ENCODE results near the gene AGO4. TPM values are rescaled to one million over a fixed set of nuclear protein-coding genes. Genes with fewer than 3 reads are reported as not detected.
A peak's percentile ranks its signal among the peaks of the same experiment; 100 is the strongest.

AGO4 gene
- total RNA-seq, 1 donor from 2014 or later, result 35.1 TPM

- Mint-ChIP-seq H3K27me3 (no peaks in the 10 kb centered on the region), H3K9me3 (ENCODE audit: low read depth) (peaks cover 4% of the 10 kb centered on the region), H3K4me1 (ENCODE audit: low read depth) (no peaks in the 10 kb centered on the region), H3K36me3 (ENCODE audit: insufficient read depth) (peaks cover 41% of the 10 kb centered on the region), H3K27ac (no peak overlapping the region), H3K4me3 (ENCODE audit: low read depth) (no peak overlapping the region)
- no peak for DNase-seq (ENCODE audit: low spot score, unreplicated experiment)
- TF ChIP-seq CTCF (IDR thresholded peaks at IDR 0.05; ENCODE audit: unreplicated experiment), result no peak
These were observed 31.0 kb downstream of the AGO4 start for GRCh38 chr1:35838693-35839245.

GRCh38 chr1:35844826-35845225 lies 37.0 kb downstream of the AGO4 start:
- TF ChIP-seq CTCF (IDR thresholded peaks at IDR 0.05; ENCODE audit: unreplicated experiment), result no peak

GRCh38 chr1:35845766-35846165 lies 38.0 kb downstream of the AGO4 start:
- H3K27ac Mint-ChIP-seq, result peak overlapping the region; percentile 85

More at GRCh38 chr1:35844826-35845225, 37.0 kb downstream of the AGO4 start:
- no peaks in the 10 kb centered on the region for H3K27me3 Mint-ChIP-seq
- no peaks in the 10 kb centered on the region for H3K9me3 Mint-ChIP-seq (ENCODE audit: low read depth)
- DNase-seq (ENCODE audit: low spot score, unreplicated experiment), result no peak
- peaks cover 21% of the 10 kb centered on the region for H3K36me3 Mint-ChIP-seq (ENCODE audit: insufficient read depth)
- H3K4me1 Mint-ChIP-seq (ENCODE audit: low read depth), result peaks cover 9% of the 10 kb centered on the region
- H3K4me3 Mint-ChIP-seq (ENCODE audit: low read depth), result no peak overlapping the region
- peak overlapping the region; percentile 81 for H3K27ac Mint-ChIP-seq

GRCh38 chr1:35847935-35848565 lies 40.2 kb downstream of the AGO4 start:
- no peak overlapping the region for H3K4me3 Mint-ChIP-seq (ENCODE audit: low read depth)
- H3K27me3 Mint-ChIP-seq, result no peaks in the 10 kb centered on the region
- H3K4me1 Mint-ChIP-seq (ENCODE audit: low read depth), result peaks cover 9% of the 10 kb centered on the region
- peaks cover 30% of the 10 kb centered on the region for H3K36me3 Mint-ChIP-seq (ENCODE audit: insufficient read depth)
- no peak for TF ChIP-seq CTCF (IDR thresholded peaks at IDR 0.05; ENCODE audit: unreplicated experiment)
- no peak for DNase-seq (ENCODE audit: low spot score, unreplicated experiment)
- no peaks in the 10 kb centered on the region for H3K9me3 Mint-ChIP-seq (ENCODE audit: low read depth)
- no peak overlapping the region for H3K27ac Mint-ChIP-seq

More at GRCh38 chr1:35845766-35846165, 38.0 kb downstream of the AGO4 start:
- Mint-ChIP-seq H3K36me3 (ENCODE audit: insufficient read depth) (peaks cover 28% of the 10 kb centered on the region), H3K9me3 (ENCODE audit: low read depth) (no peaks in the 10 kb centered on the region), H3K4me1 (ENCODE audit: low read depth) (peaks cover 9% of the 10 kb centered on the region), H3K4me3 (ENCODE audit: low read depth) (no peak overlapping the region), H3K27me3 (no peaks in the 10 kb centered on the region)
- no peak for TF ChIP-seq CTCF (IDR thresholded peaks at IDR 0.05; ENCODE audit: unreplicated experiment)
- no peak for DNase-seq (ENCODE audit: low spot score, unreplicated experiment)

GRCh38 chr1:35850051-35850450 lies 42.2 kb downstream of the AGO4 start:
- H3K36me3 Mint-ChIP-seq (ENCODE audit: insufficient read depth), result peaks cover 29% of the 10 kb centered on the region
- H3K4me1 Mint-ChIP-seq (ENCODE audit: low read depth), result peaks cover 16% of the 10 kb centered on the region
- H3K9me3 Mint-ChIP-seq (ENCODE audit: low read depth), result no peaks in the 10 kb centered on the region

More at GRCh38 chr1:35850051-35850450, 42.2 kb downstream of the AGO4 start:
- no peak overlapping the region for H3K27ac Mint-ChIP-seq
- TF ChIP-seq CTCF (IDR thresholded peaks at IDR 0.05; ENCODE audit: unreplicated experiment), result no peak
- DNase-seq (ENCODE audit: low spot score, unreplicated experiment), result no peak
- no peak overlapping the region for H3K4me3 Mint-ChIP-seq (ENCODE audit: low read depth)
- H3K27me3 Mint-ChIP-seq, result no peaks in the 10 kb centered on the region

Measured in progenitor cell of endocrine pancreas (in vitro differentiated cells).